WTC11 (cell line): ENCODE measurements around the gene ISM1. TPM values are rescaled to one million over a fixed set of nuclear protein-coding genes. Genes with fewer than 3 reads are reported as not detected.

Experiments
- ATAC-seq: fragments of 200-7000 bp; cut with Tn5 transposase; 2 replicates; pipeline ENCODE4 v1.10.0; 2021; ENCODE audit warnings: mild to moderate bottlenecking, moderate library complexity
- CTCF ChIA-PET: fragments of 300-600 bp; sonication (Branson Sonifier 250); formaldehyde crosslinking; loops from one replicate; lab custom pipeline; 2021; ENCODE audit warnings: antibody characterized with exemption; lab: Charles Lee
- POLR2A ChIA-PET: fragments of 350-600 bp; sonication (Branson Sonifier 250); formaldehyde crosslinking; loops from one replicate; lab custom pipeline; 2021; ENCODE audit warnings: antibody characterized with exemption; lab: Charles Lee
- DNase-seq: peaks from one replicate; pipeline ENCODE4 v3.0.0; 2021; ENCODE audit warnings: low spot score
- H3K27ac Mint-ChIP-seq: 2 replicates; pipeline ENCODE4 v1.8.0; 2021; ENCODE audit warnings: mixed read lengths
- H3K27me3 Mint-ChIP-seq: 2 replicates; pipeline ENCODE4 v1.8.0; 2021; ENCODE audit warnings: low read depth, mild to moderate bottlenecking, moderate library complexity, mixed read lengths
- H3K36me3 Mint-ChIP-seq: 2 replicates; pipeline ENCODE4 v1.8.0; 2021; ENCODE audit warnings: mixed read lengths
- H3K4me1 Mint-ChIP-seq: 2 replicates; pipeline ENCODE4 v1.8.0; 2022; ENCODE audit warnings: mixed read lengths
- H3K4me3 Mint-ChIP-seq: 2 replicates; pipeline ENCODE4 v1.8.0; 2021; ENCODE audit warnings: mild to moderate bottlenecking, moderate library complexity, mixed read lengths
- H3K9me3 Mint-ChIP-seq: 2 replicates; pipeline ENCODE4 v1.8.0; 2021; ENCODE audit warnings: mixed read lengths
- ATF3 ChIP-seq: sonication (generic); formaldehyde crosslinking; conservative IDR thresholded peaks from 2 replicates; pipeline ENCODE4 v1.8.1; 2022; ENCODE audit warnings: mild to moderate bottlenecking, missing genetic modification reagents
- CDX4 ChIP-seq: fragments of 250-450 bp; sonication (Bioruptor Pico); IDR thresholded peaks from 2 replicates; pipeline ENCODE4 v1.9.0; 2021; ENCODE audit warnings: moderate library complexity, mild to moderate bottlenecking, inconsistent platforms, borderline replicate concordance
- CREM ChIP-seq: sonication (generic); formaldehyde crosslinking; IDR thresholded peaks from 2 replicates; pipeline ENCODE4 v1.8.1; 2022; ENCODE audit warnings: mild to moderate bottlenecking, missing genetic modification reagents, moderate library complexity
- KAT7 ChIP-seq: sonication (generic); formaldehyde crosslinking; IDR thresholded peaks from 2 replicates; pipeline ENCODE4 v1.8.1; 2023; ENCODE audit warnings: missing genetic modification reagents, mild to moderate bottlenecking, borderline replicate concordance
- MXD4 ChIP-seq: fragments of 250-450 bp; sonication (Bioruptor Pico); IDR thresholded peaks from 2 replicates; pipeline ENCODE4 v1.8.0; 2021; ENCODE audit warnings: mild to moderate bottlenecking, moderate library complexity, borderline replicate concordance
- NR1H2 ChIP-seq: sonication (generic); formaldehyde crosslinking; IDR thresholded peaks from 2 replicates; pipeline ENCODE4 v1.9.0; 2021; ENCODE audit warnings: mild to moderate bottlenecking, moderate library complexity, missing genetic modification reagents
- NR3C1 ChIP-seq: sonication (generic); formaldehyde crosslinking; conservative IDR thresholded peaks from 2 replicates; pipeline ENCODE4 v1.8.1; 2023; ENCODE audit warnings: low read depth, mild to moderate bottlenecking, missing genetic modification reagents
- RELA ChIP-seq: sonication (generic); formaldehyde crosslinking; IDR thresholded peaks from 2 replicates; pipeline ENCODE4 v1.8.1; 2022; ENCODE audit warnings: missing genetic modification reagents, mild to moderate bottlenecking, borderline replicate concordance
- SMAD4 ChIP-seq: sonication (generic); formaldehyde crosslinking; IDR thresholded peaks from 2 replicates; pipeline ENCODE4 v1.8.0; 2022; ENCODE audit warnings: mild to moderate bottlenecking, missing genetic modification reagents
- TEAD1 ChIP-seq: sonication (generic); formaldehyde crosslinking; IDR thresholded peaks from 2 replicates; pipeline ENCODE4 v1.8.0; 2022; ENCODE audit warnings: mild to moderate bottlenecking, missing genetic modification reagents
- ZNF138 ChIP-seq: sonication (generic); formaldehyde crosslinking; conservative IDR thresholded peaks from 2 replicates; pipeline ENCODE4 v1.8.1; 2022; ENCODE audit warnings: mild to moderate bottlenecking, moderate library complexity, missing genetic modification reagents
- ZNF263 ChIP-seq: sonication (generic); formaldehyde crosslinking; IDR thresholded peaks from 2 replicates; pipeline ENCODE4 v1.8.1; 2022; ENCODE audit warnings: low read depth, mild to moderate bottlenecking, moderate library complexity, missing genetic modification reagents
- total RNA-seq: library from RNA; stranded (reverse); gene quantifications from 3 replicates; pipeline ENCODE4 v1.2.3, GENCODE V29; 2021
- TF ChIP-seq, protein P1 (sequence below): fragments of 200-600 bp; IDR thresholded peaks from 2 replicates; pipeline ENCODE4 v1.8.0; 2022; ENCODE audit warnings: antibody characterized with exemption
- TF ChIP-seq, protein P2 (sequence below): sonication (generic); formaldehyde crosslinking; IDR thresholded peaks from 2 replicates; pipeline ENCODE4 v1.8.0; 2022; ENCODE audit warnings: mild to moderate bottlenecking, missing genetic modification reagents
- TF ChIP-seq, protein P3 (sequence below): sonication (generic); formaldehyde crosslinking; IDR thresholded peaks from 2 replicates; pipeline ENCODE4 v1.8.1; 2023; ENCODE audit warnings: mild to moderate bottlenecking, missing genetic modification reagents

ISM1 gene
- total RNA-seq, 1 experiment from 2014 or later: 0.52 TPM

GRCh38 chr20:13294522-13294921 is 73.4 kb downstream of the ISM1 start:
- Mint-ChIP-seq H3K4me1 (peaks cover 4% of the 10 kb centered on the region; the same call in 1 of the 2 replicates), H3K9me3 (peaks cover 4% of the 10 kb centered on the region)
- CTCF ChIA-PET: no interaction called here
- TF ChIP-seq CDX4 (CRISPR knock-in tag) (no peak), SMAD4 (CRISPR knock-in tag) (no peak), CREM (no peak), ZNF138 (CRISPR knock-in tag) (no peak), ATF3 (no peak), MXD4 (CRISPR knock-in tag) (no peak), ZNF263 (no peak)
- TF ChIP-seq, protein P1, sequence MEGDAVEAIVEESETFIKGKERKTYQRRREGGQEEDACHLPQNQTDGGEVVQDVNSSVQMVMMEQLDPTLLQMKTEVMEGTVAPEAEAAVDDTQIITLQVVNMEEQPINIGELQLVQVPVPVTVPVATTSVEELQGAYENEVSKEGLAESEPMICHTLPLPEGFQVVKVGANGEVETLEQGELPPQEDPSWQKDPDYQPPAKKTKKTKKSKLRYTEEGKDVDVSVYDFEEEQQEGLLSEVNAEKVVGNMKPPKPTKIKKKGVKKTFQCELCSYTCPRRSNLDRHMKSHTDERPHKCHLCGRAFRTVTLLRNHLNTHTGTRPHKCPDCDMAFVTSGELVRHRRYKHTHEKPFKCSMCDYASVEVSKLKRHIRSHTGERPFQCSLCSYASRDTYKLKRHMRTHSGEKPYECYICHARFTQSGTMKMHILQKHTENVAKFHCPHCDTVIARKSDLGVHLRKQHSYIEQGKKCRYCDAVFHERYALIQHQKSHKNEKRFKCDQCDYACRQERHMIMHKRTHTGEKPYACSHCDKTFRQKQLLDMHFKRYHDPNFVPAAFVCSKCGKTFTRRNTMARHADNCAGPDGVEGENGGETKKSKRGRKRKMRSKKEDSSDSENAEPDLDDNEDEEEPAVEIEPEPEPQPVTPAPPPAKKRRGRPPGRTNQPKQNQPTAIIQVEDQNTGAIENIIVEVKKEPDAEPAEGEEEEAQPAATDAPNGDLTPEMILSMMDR: no peak
- TF ChIP-seq, protein P2, sequence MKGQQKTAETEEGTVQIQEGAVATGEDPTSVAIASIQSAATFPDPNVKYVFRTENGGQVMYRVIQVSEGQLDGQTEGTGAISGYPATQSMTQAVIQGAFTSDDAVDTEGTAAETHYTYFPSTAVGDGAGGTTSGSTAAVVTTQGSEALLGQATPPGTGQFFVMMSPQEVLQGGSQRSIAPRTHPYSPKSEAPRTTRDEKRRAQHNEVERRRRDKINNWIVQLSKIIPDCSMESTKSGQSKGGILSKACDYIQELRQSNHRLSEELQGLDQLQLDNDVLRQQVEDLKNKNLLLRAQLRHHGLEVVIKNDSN (CRISPR knock-in tag): no peak
- TF ChIP-seq, protein P3, sequence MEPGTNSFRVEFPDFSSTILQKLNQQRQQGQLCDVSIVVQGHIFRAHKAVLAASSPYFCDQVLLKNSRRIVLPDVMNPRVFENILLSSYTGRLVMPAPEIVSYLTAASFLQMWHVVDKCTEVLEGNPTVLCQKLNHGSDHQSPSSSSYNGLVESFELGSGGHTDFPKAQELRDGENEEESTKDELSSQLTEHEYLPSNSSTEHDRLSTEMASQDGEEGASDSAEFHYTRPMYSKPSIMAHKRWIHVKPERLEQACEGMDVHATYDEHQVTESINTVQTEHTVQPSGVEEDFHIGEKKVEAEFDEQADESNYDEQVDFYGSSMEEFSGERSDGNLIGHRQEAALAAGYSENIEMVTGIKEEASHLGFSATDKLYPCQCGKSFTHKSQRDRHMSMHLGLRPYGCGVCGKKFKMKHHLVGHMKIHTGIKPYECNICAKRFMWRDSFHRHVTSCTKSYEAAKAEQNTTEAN (CRISPR knock-in tag): no peak
- TF ChIP-seq, all 79 proteins: peak for 0
- no peak overlapping the region for H3K4me3 Mint-ChIP-seq
- POLR2A ChIA-PET: no interaction called here
- ATAC-seq (no peak), DNase-seq (no peak)
- H3K27me3 Mint-ChIP-seq: no peaks in the 10 kb centered on the region
- H3K27ac Mint-ChIP-seq: no peak overlapping the region
- H3K36me3 Mint-ChIP-seq: no peaks in the 10 kb centered on the region

- Mint-ChIP-seq H3K27me3 (no peaks in the 10 kb centered on the region), H3K4me1 (peaks cover 4% of the 10 kb centered on the region; the same call in 1 of the 2 replicates), H3K9me3 (no peaks in the 10 kb centered on the region), H3K36me3 (no peaks in the 10 kb centered on the region), H3K4me3 (no peak overlapping the region), H3K27ac (no peak overlapping the region)
- ChIA-PET CTCF (interaction anchor here (0.6 kb wide), 1 partner anchor 326 kb away, joined by 5 read pairs; no protein-coding TSS in a partner anchor), POLR2A (no interaction called here)
- ATAC-seq (peak; percentile 70), DNase-seq (no peak)
- no peak for TF ChIP-seq NR3C1 (CRISPR knock-in tag)
Observed at GRCh38 chr20:13295637-13296036, 74.6 kb downstream of the ISM1 start.

GRCh38 chr20:13296070-13296469 is 75.0 kb downstream of the ISM1 start:
- H3K36me3 Mint-ChIP-seq: no peaks in the 10 kb centered on the region
- H3K9me3 Mint-ChIP-seq: no peaks in the 10 kb centered on the region
- DNase-seq: no peak
- no peaks in the 10 kb centered on the region for H3K27me3 Mint-ChIP-seq
- no peak overlapping the region for H3K4me3 Mint-ChIP-seq
- CTCF ChIA-PET: interaction anchor here (0.6 kb wide), 1 partner anchor 327 kb away, joined by 5 read pairs; no protein-coding TSS in a partner anchor
- H3K4me1 Mint-ChIP-seq: peaks cover 2% of the 10 kb centered on the region; the same call in 1 of the 2 replicates
- no peak overlapping the region for H3K27ac Mint-ChIP-seq
- ATAC-seq: no peak
- POLR2A ChIA-PET: no interaction called here
- TF ChIP-seq CREM: no peak
- TF ChIP-seq RELA (CRISPR knock-in tag): no peak
- TF ChIP-seq NR1H2 (CRISPR knock-in tag): no peak
- TF ChIP-seq, protein P2 (CRISPR knock-in tag): no peak
- TF ChIP-seq TEAD1 (CRISPR knock-in tag): no peak
- TF ChIP-seq KAT7: no peak
- TF ChIP-seq, all 79 proteins: peak for 0
